Measurements from ENCODE around the gene VIPR1. TPM values are rescaled to one million over a fixed set of nuclear protein-coding genes. Genes with fewer than 3 reads are reported as not detected.
A peak's percentile ranks its signal among the peaks of the same experiment; 100 is the strongest.

Gene VIPR1
- total RNA-seq, 1 donor from 2014 or later: 10.1 TPM

DNA sequence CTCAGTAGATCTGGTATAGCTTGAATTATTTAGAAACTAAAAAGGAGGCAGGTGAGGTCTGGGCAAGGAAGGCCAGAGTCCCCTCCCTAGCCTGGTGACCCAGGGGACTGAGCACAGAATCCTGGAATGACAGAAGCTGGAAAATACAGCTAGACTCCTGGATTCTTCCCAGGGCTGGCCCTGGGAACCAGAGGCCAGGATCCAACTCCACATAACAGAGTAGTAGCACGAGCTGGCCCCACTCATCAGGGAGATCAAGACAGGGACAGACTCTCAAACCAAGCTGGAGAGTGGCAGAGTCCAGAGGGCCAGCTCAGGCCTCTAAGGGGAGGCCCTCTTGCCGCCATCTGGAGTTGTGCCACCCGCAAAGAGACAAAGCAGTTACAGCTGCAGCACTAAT, 10.7 kb downstream of the VIPR1 start:
- no peak for DNase-seq

DNA sequence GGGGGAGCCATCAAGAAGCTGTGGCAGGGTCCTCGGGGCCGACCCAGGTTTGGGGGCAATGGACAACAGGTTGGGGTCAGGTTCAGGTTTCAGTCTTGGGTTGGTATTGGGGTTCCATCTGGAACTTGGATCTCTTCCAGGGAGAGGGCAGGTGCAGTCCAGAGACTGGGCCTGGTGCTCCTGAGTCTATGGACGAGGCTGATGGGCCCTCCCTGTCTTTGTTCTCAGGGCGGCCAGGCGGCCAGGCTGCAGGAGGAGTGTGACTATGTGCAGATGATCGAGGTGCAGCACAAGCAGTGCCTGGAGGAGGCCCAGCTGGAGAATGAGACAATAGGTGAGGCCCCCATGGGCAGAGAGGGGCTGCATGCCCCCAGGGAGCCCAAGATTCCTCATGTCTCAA, 11.1 kb downstream of the VIPR1 start:
- DNase-seq: no peak

DNA sequence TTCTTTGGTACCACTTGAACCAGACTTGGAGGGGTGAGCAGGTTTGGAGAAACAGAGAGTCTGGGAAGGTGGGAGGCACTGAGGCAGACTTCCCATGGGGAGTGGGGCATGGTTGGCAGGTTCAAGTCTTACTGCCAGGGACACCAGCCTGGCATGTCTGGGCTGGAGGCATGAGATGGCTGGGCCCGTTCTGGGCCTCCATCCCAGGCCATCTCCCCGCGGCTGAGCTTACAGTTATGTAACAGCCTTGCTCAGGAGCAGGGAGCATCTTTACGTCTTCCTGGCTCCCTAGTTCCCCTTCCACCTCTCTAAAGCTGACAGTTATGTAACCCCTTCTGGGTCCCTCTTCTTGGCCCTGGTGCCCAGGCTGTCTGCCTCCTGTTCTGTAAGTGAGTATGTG, 12.4 kb downstream of the VIPR1 start:
- no peak for DNase-seq

DNA sequence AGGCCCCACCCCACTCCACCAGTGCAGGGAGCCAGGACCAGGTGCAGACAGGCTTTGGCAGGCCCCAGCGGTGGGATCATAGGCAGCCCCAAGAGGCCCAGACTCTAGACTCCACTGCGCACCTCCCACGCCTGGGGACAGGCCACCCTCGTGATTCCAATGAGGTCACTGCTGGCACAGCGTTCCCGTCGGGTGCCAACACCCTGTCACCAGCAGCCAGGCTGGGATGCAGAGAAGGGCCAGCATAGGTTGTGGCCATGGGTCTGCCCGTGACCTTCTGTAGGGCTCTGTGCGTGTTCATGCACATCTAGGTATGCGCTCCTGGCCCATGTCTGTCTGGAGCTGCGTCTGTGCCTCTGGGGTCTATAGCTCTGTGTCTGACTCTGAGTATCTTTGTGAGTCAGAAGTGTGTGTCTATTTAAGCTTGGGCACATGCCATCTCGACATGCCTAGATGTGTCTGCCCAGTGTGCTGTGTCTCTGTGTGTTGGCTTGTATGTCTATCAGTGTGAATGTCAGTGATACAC, 13.0 kb downstream of the VIPR1 start:
- DNase-seq: peak; percentile 13

DNA sequence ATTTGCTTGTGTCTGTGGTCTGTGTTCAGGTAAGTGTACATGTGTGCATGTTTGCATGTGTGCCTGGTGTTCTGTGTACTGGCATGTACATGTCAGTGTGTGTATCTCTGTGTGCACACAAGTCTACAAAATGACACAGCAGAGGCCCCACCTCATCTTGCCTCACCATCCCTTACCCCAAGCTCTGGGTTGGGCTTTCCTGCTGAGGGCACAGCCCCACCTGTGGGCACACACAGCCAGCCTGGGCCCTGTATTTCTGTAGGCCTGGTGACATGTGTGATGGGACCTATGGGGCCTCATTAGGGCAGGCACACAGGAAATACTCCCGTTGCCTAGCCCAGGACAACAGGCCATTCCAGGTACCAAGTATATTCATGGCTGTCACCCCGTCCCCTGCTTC, 13.5 kb downstream of the VIPR1 start:
- DNase-seq: no peak

DNA sequence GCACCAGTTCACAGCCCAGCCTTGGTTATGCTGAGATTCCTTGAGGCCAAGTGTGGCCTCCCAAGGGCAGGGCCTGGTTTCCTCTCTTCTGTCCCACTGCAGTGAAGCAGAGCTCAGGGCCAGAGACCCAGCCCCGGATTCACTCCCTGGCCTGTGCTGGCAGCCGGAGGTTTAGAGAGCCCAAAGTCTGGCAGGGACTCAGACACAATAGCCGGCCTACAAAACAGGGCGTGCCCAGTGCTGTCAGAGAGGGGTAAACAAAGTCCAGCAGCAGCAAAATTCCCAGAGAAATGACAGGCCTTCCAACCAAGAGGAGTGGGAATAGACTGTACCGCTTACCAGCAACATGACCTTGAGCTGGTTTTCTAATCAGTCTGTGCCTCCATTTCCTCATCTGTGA, 14.0 kb downstream of the VIPR1 start:
- no peak for DNase-seq

DNA sequence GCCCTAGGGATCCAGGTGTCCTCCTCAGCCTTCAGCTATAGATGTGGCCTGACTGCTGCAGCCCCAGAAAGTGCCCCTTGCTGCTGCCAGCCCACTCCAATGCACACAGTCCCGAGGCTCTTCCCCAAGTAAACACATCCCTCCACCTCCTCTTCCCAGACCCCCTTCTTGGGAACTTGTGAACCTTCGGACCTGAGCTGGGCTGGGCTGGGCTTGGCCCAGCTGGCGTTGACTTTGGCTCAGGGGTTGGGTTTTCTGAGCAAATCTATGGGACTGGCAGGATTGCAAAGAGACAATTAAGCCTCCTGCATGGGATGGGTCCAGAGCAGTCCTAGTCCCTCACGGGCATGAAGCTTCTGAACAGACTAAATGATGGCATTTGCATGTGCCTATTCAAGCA, 14.7 kb downstream of the VIPR1 start:
- no peak for DNase-seq

DNA sequence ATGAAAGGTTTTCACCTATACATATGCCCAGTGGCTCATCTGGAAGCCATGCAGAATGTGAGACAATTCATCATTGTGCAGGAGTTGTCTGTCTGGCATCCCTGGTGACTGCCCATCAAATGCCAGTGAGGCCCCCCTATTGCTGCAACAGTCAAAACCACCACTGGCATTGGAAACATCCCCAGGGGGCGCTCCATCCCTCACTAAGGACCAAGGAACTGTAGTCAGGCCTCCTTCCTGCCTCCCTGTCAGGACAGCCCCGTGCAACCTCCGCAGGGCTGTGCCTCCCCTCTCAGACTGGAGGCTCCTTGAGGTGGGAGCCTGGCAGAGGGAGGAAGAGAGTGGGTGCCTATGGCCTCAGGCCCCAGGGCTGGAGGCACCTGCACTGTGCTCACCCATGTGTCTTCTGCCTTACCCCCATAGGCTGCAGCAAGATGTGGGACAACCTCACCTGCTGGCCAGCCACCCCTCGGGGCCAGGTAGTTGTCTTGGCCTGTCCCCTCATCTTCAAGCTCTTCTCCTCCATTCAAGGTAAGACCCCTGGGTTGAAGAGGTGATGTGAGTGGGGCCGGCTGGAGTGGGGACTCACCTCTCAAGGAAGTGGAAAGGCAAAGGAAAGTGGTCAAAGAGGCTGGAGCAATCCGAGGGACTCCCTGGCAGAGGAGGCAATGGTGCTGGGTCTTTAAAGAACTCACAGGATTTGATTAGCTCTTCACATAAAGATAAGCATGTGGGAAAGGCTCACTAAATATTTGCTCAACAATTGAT, 16.5 kb downstream of the VIPR1 start:
- no peak for DNase-seq

DNA sequence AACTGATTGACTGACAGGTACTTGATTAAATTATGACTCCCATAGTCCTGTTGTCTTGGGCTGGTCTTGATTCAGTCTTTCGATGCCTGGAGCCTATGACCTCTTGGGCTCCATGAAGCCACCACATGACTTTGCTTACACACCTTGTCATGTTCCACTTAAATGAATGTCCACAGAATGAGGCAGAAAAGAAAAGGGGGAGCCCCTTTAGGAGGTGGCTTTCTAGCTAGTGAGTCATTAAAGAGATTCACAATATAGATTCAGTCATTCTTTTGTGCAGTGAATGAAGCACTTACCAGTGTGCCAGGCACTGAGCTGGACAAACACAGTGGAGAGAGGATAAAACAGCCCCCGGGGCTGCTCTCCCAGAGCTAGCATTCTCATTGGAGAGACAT, 17.1 kb downstream of the VIPR1 start:
- DNase-seq: no peak

DNA sequence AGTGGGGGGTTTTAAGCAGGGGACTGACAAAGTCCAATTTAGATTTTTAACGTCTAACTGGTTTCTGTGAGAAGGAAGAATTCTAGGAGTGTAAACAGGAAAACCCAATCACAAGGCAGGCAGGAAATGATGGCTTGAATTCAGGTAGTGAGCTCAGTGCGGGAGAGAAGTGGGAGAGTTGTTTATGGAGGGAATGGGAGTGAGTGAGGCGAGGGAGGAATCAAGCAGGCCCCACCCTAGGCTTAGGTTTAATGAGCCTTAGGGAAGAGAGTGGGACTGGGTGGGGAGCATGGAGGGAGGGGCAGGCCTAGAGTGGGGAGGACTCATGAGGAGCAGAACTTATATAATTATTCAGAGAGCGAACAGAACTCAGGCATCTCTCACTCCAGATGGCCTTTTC, 17.9 kb downstream of the VIPR1 start:
- DNase-seq: no peak

DNA sequence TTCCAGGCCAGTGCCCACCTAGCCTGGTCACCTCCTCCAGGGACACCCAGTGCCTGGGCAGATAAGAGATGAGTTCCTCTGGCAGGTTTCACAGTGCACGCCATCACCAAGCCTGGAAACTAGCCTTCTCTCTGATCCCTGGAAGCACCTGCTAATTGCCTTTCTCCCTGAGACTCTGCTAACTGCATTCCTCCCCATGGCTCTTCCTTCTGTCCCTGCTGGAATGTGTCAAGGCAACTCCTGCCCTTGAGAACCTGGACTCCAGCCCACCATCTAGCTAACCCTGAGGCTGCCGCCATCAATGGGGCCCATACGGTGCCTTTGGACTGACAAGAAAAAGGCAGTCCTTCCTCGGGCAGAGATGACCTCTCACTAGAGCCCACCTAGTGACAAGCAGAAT, 18.5 kb downstream of the VIPR1 start:
- no peak for DNase-seq

DNA sequence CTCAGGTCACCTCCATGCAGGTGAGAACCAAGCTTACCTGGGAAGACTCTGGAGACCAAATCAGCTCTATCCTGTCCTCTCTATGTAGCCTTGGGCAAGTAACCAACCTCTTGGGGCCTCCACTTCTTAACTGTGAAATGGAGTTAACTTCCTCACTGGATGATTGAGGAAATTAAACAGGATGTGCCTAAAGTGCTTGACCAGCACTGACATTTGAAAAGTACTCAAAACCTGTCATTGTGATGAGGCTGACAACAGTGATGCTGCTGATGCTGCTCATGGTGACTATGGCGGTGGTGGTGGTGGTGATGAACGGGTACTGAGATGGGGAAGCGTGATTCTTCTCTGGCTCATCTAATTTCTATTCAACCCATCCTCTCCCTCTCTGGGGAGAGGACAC, 22.3 kb downstream of the VIPR1 start:
- DNase-seq: no peak

DNA sequence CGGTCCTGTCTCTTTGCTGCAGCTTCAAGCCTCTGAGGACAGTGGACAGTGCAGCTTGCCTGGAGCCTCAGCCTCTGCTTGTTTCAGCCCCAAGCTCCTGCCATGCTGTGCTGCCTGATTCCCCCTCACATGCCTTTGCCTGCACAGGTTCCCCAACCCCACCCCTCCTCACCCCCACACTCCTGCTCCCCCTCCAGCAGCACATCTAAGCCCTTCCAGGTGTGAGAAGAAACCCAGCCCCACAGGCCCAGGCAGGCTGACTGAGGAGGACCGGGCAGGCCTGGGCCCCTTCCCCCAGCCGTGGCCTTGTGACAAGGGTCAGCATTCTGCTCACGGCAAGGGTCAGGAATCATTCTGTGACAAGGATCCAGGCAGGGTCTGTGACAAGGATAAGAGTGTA, 22.8 kb downstream of the VIPR1 start:
- DNase-seq: no peak

DNA sequence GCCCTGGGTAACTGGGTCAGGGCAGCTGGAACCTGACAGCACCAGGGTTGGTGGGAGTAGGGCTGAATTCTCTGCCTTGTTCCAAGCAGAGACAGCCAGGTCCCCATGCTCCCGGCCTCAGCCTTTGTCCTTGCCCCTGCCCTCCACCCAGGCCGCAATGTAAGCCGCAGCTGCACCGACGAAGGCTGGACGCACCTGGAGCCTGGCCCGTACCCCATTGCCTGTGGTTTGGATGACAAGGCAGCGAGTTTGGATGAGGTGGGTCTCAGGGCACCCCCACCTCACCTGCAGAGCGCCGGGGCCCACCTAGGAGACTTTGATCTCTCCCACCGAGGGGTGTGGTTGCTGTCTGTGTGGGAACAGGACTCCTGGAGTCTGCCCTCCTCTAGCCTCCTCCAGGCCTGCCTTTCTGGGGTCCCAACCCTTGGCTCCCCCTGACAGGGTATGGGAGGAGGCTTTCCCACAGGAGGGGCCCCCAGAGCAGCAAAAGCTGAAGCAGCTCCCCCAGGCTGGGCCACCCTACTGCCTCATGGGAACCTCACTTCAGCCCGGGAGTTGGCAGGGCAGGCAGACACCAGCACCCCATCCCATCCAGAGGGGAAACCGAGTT, 23.4 kb downstream of the VIPR1 start:
- DNase-seq: no peak

DNA sequence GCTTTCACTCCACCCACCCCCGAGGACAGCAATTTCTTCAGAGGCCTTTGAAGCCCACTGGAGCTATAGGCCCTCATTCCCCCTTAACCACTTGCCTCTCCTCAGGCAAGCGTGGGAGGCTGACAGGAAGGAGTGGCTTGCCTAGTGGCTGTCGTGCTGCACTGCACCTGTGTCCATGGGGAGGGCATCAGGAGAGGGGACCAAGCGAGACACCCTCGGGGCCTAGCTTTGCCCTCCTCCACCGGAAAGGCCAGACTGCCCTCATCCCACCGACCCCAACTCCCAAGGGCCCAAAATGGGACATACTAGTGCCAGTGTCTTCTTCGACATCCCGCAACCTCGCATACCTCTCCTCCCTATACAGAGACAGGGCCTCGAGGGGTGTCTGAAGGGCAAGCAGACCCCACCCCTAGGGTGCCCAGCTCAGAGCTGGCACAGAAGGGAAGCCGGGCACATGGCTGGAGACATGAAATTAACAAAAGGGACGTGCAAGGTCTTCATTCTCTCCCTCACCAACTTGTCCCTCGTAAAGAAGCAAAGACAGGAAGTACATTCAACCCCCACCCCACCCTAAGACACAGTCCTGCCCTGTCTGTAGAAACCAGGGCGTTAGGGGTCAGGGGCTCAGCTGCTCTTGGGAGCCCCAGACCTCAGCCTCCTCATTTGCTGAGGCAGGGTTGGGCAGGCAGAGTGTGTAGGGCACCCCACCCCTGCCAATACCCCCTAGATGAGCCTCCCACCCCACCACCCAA, 24.3 kb downstream of the VIPR1 start:
- DNase-seq: no peak

DNA sequence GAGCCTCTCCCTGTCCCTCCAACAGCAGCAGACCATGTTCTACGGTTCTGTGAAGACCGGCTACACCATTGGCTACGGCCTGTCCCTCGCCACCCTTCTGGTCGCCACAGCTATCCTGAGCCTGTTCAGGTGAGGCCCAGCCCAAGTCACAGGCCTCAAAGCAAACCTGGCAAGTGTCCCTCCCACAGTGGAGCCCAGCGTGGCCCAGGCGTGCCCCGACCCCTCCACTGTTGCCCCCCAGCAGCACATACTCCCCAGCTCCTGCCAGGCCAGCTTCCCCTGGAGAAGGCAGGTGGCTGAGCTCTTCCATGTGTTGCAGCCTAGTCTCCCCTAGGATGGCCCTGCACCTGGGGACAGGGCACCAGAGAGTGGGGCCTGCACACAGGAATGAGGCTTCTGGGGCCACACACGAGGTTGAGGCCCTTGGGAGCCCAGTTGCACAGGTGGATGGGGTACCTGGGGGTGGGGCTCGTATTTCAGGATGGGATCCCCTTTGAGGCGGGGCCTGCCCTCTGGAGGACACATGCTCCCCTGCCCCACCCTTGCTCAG, 25.0 kb downstream of the VIPR1 start:
- no peak for DNase-seq

DNA sequence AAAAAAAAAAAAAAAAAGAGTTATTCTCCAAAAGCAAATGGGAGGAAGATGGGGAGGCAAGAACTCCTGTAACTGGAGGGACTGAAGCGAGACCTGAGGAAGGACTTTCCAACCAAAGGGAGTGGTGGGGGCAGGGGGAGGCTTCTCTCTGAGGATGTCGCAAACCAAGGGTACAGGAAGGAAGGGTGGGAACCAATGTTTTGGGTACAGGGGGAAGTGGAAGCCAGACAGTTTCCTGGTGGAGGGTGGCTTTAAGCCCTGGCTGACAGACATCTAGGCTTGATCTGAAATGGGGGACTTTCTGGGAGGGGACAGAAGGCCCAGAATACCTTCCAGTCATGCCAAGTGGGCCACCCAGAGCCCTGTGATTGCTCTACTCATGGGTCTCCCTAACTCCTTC, 27.0 kb downstream of the VIPR1 start:
- no peak for DNase-seq

DNA sequence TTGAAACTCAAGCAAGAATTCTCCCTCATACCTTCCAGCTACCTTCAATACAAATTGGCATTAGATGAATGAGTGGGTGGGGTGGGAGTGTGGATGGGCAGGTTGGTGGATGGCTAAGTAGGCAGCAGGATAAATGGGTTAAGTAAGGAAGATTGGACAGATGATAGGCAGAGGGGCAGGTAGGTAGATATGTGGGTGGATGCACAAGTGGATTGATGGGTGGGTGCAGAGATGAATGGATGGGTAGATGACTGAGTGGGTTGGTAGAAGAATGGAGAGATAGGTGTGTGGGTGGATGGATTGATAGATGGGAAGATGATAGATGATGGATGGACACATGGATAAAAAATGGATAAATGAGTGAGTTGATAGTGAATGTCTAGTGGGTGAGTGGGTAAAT, 27.6 kb downstream of the VIPR1 start:
- no peak for DNase-seq

DNA sequence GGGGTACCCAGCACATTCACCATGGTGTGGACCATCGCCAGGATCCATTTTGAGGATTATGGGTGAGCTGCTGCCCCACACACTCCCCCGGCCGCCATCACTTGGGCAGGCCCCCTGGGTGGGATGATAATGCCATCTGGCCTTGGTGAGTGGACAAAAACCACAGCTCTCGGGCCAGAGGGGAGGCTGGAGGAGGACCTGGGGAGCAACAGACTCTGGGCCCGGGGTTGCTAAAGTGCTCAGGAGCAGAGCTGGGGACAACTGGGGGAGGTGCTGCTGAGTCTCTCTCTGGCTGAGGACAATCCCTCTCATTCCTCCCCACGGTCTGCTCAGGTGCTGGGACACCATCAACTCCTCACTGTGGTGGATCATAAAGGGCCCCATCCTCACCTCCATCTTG, 29.0 kb downstream of the VIPR1 start:
- DNase-seq: no peak

DNA sequence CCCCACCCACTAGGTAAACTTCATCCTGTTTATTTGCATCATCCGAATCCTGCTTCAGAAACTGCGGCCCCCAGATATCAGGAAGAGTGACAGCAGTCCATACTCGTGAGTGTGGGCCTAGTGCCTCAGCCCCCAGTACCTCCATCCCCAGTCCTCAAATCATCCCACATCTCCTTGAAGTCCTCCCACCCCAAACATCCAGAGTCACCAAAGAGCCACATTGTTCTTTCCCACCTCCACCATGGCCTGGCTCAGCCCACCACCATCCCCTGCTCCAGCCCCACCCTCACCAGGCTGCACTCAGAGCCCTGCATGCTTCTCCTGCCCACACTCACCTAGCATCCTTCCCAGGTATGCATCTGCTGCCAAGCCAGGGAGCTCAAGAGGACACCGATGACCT, 29.8 kb downstream of the VIPR1 start:
- no peak for DNase-seq

DNA sequence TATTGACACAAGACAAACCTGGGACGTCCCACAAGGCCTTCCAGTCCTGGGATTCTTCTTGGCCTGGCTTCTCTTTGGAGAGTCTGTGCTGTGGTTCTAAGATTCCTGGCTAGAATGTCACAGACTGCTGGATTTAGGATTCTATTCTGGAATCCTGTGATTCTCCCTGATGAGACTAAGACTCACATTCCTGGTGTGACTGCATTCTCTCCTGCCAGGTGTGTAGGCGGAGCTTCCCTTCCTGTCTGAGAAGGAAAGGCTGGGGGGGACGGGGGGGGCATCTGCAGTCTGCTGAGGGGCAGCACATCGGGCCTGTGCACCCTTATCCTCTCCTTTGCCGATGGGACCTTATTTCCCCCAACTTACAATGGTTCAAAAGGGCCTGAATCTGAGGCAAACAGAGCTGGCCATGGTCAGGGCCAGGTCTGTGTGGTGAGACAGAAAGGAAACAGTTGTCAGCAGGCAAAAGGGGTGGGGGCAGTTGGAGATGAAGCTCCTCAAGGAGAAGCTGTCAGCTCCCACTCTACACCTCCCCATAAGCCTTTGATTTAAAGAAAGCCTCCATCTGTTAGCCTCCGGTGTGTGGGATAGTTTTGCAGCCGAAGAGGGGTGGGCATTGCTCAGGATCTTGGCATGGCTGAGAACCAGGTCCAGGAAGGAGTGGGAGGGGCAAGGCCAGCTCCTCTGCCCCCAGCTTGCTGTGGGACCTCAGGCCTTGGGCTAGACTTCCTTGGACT, 30.9 kb downstream of the VIPR1 start:
- no peak for DNase-seq

Data from skin of body (tissue), 2 donors.